H9 (cell line): ENCODE measurements around the gene ZBTB47. TPM values are rescaled to one million over a fixed set of nuclear protein-coding genes. Genes with fewer than 3 reads are reported as not detected.

Experiments
- DNase-seq: peaks from one replicate; pipeline ENCODE4 v3.0.0-alpha.2; 2017
- H2AFZ ChIP-seq: one replicate; pipeline ENCODE4 v1.6.1; 2013; ENCODE audit warnings: mild to moderate bottlenecking, low read length, control low read depth, moderate library complexity
- H2AK5ac ChIP-seq: 2 replicates; pipeline ENCODE4 v1.6.1; 2013; ENCODE audit warnings: low read length, control low read depth, mixed read lengths; ENCODE audit not compliant: insufficient read length
- H2BK120ac ChIP-seq: one replicate; pipeline ENCODE4 v1.6.1; 2013; ENCODE audit warnings: low read depth, mild to moderate bottlenecking, low read length, control low read depth, inconsistent platforms; ENCODE audit not compliant: poor library complexity, severe bottlenecking
- H2BK12ac ChIP-seq: 2 replicates; pipeline ENCODE4 v1.6.1; 2013; ENCODE audit warnings: low read length, control low read depth, mixed read lengths, low read depth; ENCODE audit not compliant: insufficient read length
- H2BK15ac ChIP-seq: 2 replicates; pipeline ENCODE4 v1.6.1; 2013; ENCODE audit warnings: low read depth, low read length, control low read depth
- H2BK20ac ChIP-seq: one replicate; pipeline ENCODE4 v1.6.1; 2013; ENCODE audit warnings: low read depth, mild to moderate bottlenecking, low read length, control low read depth, inconsistent platforms; ENCODE audit not compliant: poor library complexity, severe bottlenecking
- H2BK5ac ChIP-seq: 2 replicates; pipeline ENCODE4 v1.6.1; 2013; ENCODE audit warnings: low read length, control low read depth, mixed read lengths; ENCODE audit not compliant: insufficient read length
- H3K14ac ChIP-seq: 2 replicates; pipeline ENCODE4 v1.6.1; 2013; ENCODE audit warnings: low read length, control low read depth; ENCODE audit not compliant: insufficient read depth
- H3K18ac ChIP-seq: 2 replicates; pipeline ENCODE4 v1.6.1; 2013; ENCODE audit warnings: low read depth, mild to moderate bottlenecking, mixed read lengths, low read length, control low read depth; ENCODE audit not compliant: insufficient read length
- H3K23ac ChIP-seq: 2 replicates; pipeline ENCODE4 v1.6.1; 2013; ENCODE audit warnings: low read length, control low read depth, mixed read lengths, low read depth; ENCODE audit not compliant: insufficient read length
- H3K23me2 ChIP-seq: 2 replicates; pipeline ENCODE4 v1.6.1; 2013; ENCODE audit warnings: low read depth, mild to moderate bottlenecking, mixed read lengths, low read length, control low read depth; ENCODE audit not compliant: insufficient read length, poor library complexity, severe bottlenecking
- H3K27ac ChIP-seq: 2 replicates; pipeline ENCODE4 v1.5.1; 2013; ENCODE audit warnings: low read length, control low read depth, mixed read lengths, low read depth; ENCODE audit not compliant: insufficient read length
- H3K27me3 ChIP-seq: 2 replicates; pipeline ENCODE4 v1.6.1; 2013; ENCODE audit warnings: low read length, control low read depth, inconsistent platforms; ENCODE audit not compliant: insufficient read depth
- H3K4ac ChIP-seq: 2 replicates; pipeline ENCODE4 v1.6.1; 2013; ENCODE audit warnings: low read depth, mild to moderate bottlenecking, control low read depth, inconsistent platforms, low read length, moderate library complexity
- H3K4me1 ChIP-seq: 2 replicates; pipeline ENCODE4 v1.6.1; 2013; ENCODE audit warnings: low read length, control low read depth, inconsistent platforms; ENCODE audit not compliant: insufficient read depth
- H3K4me2 ChIP-seq: 2 replicates; pipeline ENCODE4 v1.6.1; 2013; ENCODE audit warnings: low read length, control low read depth, mixed read lengths; ENCODE audit not compliant: insufficient read length, insufficient read depth
- H3K56ac ChIP-seq: 2 replicates; pipeline ENCODE4 v1.6.1; 2013; ENCODE audit warnings: low read depth, mild to moderate bottlenecking, mixed read lengths, low read length, control low read depth; ENCODE audit not compliant: insufficient read length
- H3K79me1 ChIP-seq: 2 replicates; pipeline ENCODE4 v1.6.1; 2013; ENCODE audit warnings: low read depth, mild to moderate bottlenecking, moderate library complexity, low read length, control low read depth, inconsistent platforms; ENCODE audit not compliant: insufficient read depth, poor library complexity, severe bottlenecking
- H3K79me2 ChIP-seq: 2 replicates; pipeline ENCODE4 v1.6.1; 2013; ENCODE audit warnings: low read length, control low read depth, inconsistent platforms; ENCODE audit not compliant: insufficient read depth
- H3K9ac ChIP-seq: 2 replicates; pipeline ENCODE4 v1.6.1; 2013; ENCODE audit warnings: low read length, control low read depth, mixed read lengths; ENCODE audit not compliant: insufficient read length; ENCODE audit errors: extremely low read depth
- H3K9me3 ChIP-seq: one replicate; pipeline ENCODE4 v1.6.1; 2013; ENCODE audit warnings: low read depth, low read length, inconsistent platforms; ENCODE audit not compliant: control insufficient read depth
- H3T11ph ChIP-seq: one replicate; pipeline ENCODE4 v1.6.1; 2013; ENCODE audit warnings: mild to moderate bottlenecking, low read length, control low read depth, inconsistent platforms
- H4K20me1 ChIP-seq: one replicate; pipeline ENCODE4 v1.6.1; 2013; ENCODE audit not compliant: control insufficient read depth, insufficient read length, insufficient read depth
- H4K5ac ChIP-seq: 2 replicates; pipeline ENCODE4 v1.6.1; 2013; ENCODE audit warnings: low read depth, mild to moderate bottlenecking, mixed read lengths, low read length, control low read depth; ENCODE audit not compliant: insufficient read length
- H4K8ac ChIP-seq: replicated peaks from 2 replicates; pipeline ENCODE4 v1.6.1; 2013; ENCODE audit warnings: low read length, control low read depth, mixed read lengths, low read depth; ENCODE audit not compliant: insufficient read length
- H4K91ac ChIP-seq: 2 replicates; pipeline ENCODE4 v1.6.1; 2013; ENCODE audit warnings: low read depth, mild to moderate bottlenecking, moderate library complexity, mixed read lengths, low read length, control low read depth; ENCODE audit not compliant: insufficient read length
- H3K27ac Mint-ChIP-seq, 3 experiments: 2 replicates in 2 of 3; 3 replicates in 1 of 3; pipeline ENCODE4 v1.8.0; 2020 to 2021; ENCODE audit warnings: mixed read lengths in 3 of 3, mild to moderate bottlenecking in 1 of 3, moderate library complexity in 1 of 3
- H3K27me3 Mint-ChIP-seq: 2 replicates; pipeline ENCODE4 v1.8.0; 2021; ENCODE audit warnings: low read depth, mild to moderate bottlenecking, moderate library complexity, mixed read lengths
- H3K36me3 Mint-ChIP-seq, 3 experiments: 2 replicates in 2 of 3; 3 replicates in 1 of 3; pipeline ENCODE4 v1.8.0; 2020 to 2021; ENCODE audit warnings: low read depth in 3 of 3, mixed read lengths in 3 of 3; ENCODE audit not compliant: insufficient read depth in 1 of 3
- H3K4me1 Mint-ChIP-seq, 2 experiments: 2 replicates each; pipeline ENCODE4 v1.8.0; 2020; ENCODE audit warnings: mixed read lengths in 2 of 2
- H3K4me3 Mint-ChIP-seq, 2 experiments: 2 replicates in 1 of 2; 3 replicates in 1 of 2; pipeline ENCODE4 v1.8.0; 2020 to 2021; ENCODE audit warnings: mild to moderate bottlenecking in 2 of 2, mixed read lengths in 2 of 2, moderate library complexity in 1 of 2
- H3K9me3 Mint-ChIP-seq, 2 experiments: 2 replicates in 1 of 2; 3 replicates in 1 of 2; pipeline ENCODE4 v1.8.0; 2020; ENCODE audit warnings: mild to moderate bottlenecking in 2 of 2, mixed read lengths in 2 of 2, moderate library complexity in 1 of 2
- CTCF ChIP-seq: fragments of 200-600 bp; sonication (generic); conservative IDR thresholded peaks from 3 replicates; pipeline ENCODE4 v1.8.0; 2021; ENCODE audit warnings: antibody characterized with exemption, mild to moderate bottlenecking
- WGBS: extraction: QIAGEN DNeasy Blood & Tissue Kit; methylation state at CpG from one replicate; pipeline ENCODE4 v1.1.7; 2013; ENCODE audit warnings: missing lambda C conversion rate, low lambda C conversion rate, mixed read lengths; ENCODE audit not compliant: insufficient read length; ENCODE audit errors: extremely low coverage; 5-methylcytosine and 5-hydroxymethylcytosine counted together
- total RNA-seq: library from RNA; stranded (reverse); gene quantifications from 2 replicates; pipeline ENCODE4 v1.2.1, GENCODE V29; 2021

The ZBTB47 gene
- total RNA-seq, 1 experiment from 2014 or later: 3.6 TPM

- Mint-ChIP-seq H3K27me3 (no peaks in the 10 kb centered on the region), H3K4me3 (no peak overlapping the region), H3K27ac (no peak overlapping the region), H3K4me1 (peaks cover 2 to 13% of the 10 kb centered on the region in 2 experiments; a peak in 2 of 4 replicates), H3K36me3 (peaks cover 3 to 21% (median 8%) of the 10 kb centered on the region in 3 experiments), H3K9me3 (no peaks in the 10 kb centered on the region)
- peak; percentile 48 for TF ChIP-seq CTCF
- Histone ChIP-seq H2BK20ac (no peak overlapping the region), H3K18ac (no peak overlapping the region), H3K23me2 (no peaks in the 10 kb centered on the region), H3K23ac (no peak overlapping the region), H3K4me2 (no peak overlapping the region), H3K9ac (no peak overlapping the region), H3K79me1 (no peaks in the 10 kb centered on the region), H2AK5ac (no peak overlapping the region), H2BK120ac (no peak overlapping the region), H2BK12ac (no peak overlapping the region), H3K79me2 (no peaks in the 10 kb centered on the region), H4K5ac (no peak overlapping the region), H3T11ph (no peak overlapping the region), H2BK5ac (no peak overlapping the region), H3K27ac (no peak overlapping the region), H3K56ac (no peak overlapping the region), H2AFZ (no peak overlapping the region), H3K14ac (no peak overlapping the region), H3K4ac (no peak overlapping the region), H2BK15ac (no peak overlapping the region), H3K27me3 (no peaks in the 10 kb centered on the region), H4K91ac (no peak overlapping the region), H3K9me3 (no peaks in the 10 kb centered on the region), H4K20me1 (no peaks in the 10 kb centered on the region), H3K4me1 (no peaks in the 10 kb centered on the region), H4K8ac (no peak overlapping the region)
- DNase-seq: peak; percentile 53
- WGBS: no CpG with 5 or more reads among the region's 4 CpGs
These were observed 7.4 kb downstream of the ZBTB47 start for GRCh38 chr3:42660898-42661297.
